Gastrocnemius medialis (tissue), 4 donors: ENCODE measurements around the gene SMIM23.

Experiments used
- CTCF ChIP-seq, 5 experiments: fragments of 450-650 bp in 3 of 5; fragments of 200-600 bp in 2 of 5; sonication (generic) in 2 of 5; IDR thresholded peaks in 4 of 5; conservative IDR thresholded peaks in 1 of 5; 1 replicate in 4 of 5; 2 replicates in 1 of 5; pipeline ENCODE4 v1.5.1; 2016 to 2019; ENCODE audit warnings: antibody characterized with exemption in 5 of 5, mild to moderate bottlenecking in 3 of 5, moderate library complexity in 3 of 5
- POLR2A ChIP-seq, 2 donors: fragments of 450-650 bp; IDR thresholded peaks; one replicate each; pipeline ENCODE4 v1.6.1; 2017; ENCODE audit warnings: antibody characterized with exemption in 2 of 2, mild to moderate bottlenecking in 2 of 2, moderate library complexity in 2 of 2

GRCh38 chr5:171745602-171746001 lies 40.0 kb upstream of the SMIM23 start:
- TF ChIP-seq CTCF (IDR thresholded peaks at IDR 0.05 in 4 of 5, conservative IDR thresholded peaks at IDR 0.05 in 1 of 5) = no peak
- no peak for TF ChIP-seq POLR2A (IDR thresholded peaks at IDR 0.05)
